WTC11 (cell line): Measurements from ENCODE around the gene EXOC4. TPM values are rescaled to one million over a fixed set of nuclear protein-coding genes. Genes with fewer than 3 reads are reported as not detected.

Experiments used
- ATAC-seq: fragments of 200-7000 bp; cut with Tn5 transposase; 2 replicates; pipeline ENCODE4 v1.10.0; 2021; ENCODE audit warnings: mild to moderate bottlenecking, moderate library complexity
- CTCF ChIA-PET: fragments of 300-600 bp; sonication (Branson Sonifier 250); formaldehyde crosslinking; loops from one replicate; lab custom pipeline; 2021; ENCODE audit warnings: antibody characterized with exemption; lab: Charles Lee
- POLR2A ChIA-PET: fragments of 350-600 bp; sonication (Branson Sonifier 250); formaldehyde crosslinking; loops from one replicate; lab custom pipeline; 2021; ENCODE audit warnings: antibody characterized with exemption; lab: Charles Lee
- DNase-seq: peaks from one replicate; pipeline ENCODE4 v3.0.0; 2021; ENCODE audit warnings: low spot score
- H3K27ac Mint-ChIP-seq: 2 replicates; pipeline ENCODE4 v1.8.0; 2021; ENCODE audit warnings: mixed read lengths
- H3K27me3 Mint-ChIP-seq: 2 replicates; pipeline ENCODE4 v1.8.0; 2021; ENCODE audit warnings: low read depth, mild to moderate bottlenecking, moderate library complexity, mixed read lengths
- H3K36me3 Mint-ChIP-seq: 2 replicates; pipeline ENCODE4 v1.8.0; 2021; ENCODE audit warnings: mixed read lengths
- H3K4me1 Mint-ChIP-seq: 2 replicates; pipeline ENCODE4 v1.8.0; 2022; ENCODE audit warnings: mixed read lengths
- H3K4me3 Mint-ChIP-seq: 2 replicates; pipeline ENCODE4 v1.8.0; 2021; ENCODE audit warnings: mild to moderate bottlenecking, moderate library complexity, mixed read lengths
- H3K9me3 Mint-ChIP-seq: 2 replicates; pipeline ENCODE4 v1.8.0; 2021; ENCODE audit warnings: mixed read lengths
- CREB1 ChIP-seq: sonication (generic); formaldehyde crosslinking; IDR thresholded peaks from 2 replicates; pipeline ENCODE4 v1.8.0; 2023; ENCODE audit warnings: mild to moderate bottlenecking, missing genetic modification reagents
- CREM ChIP-seq: sonication (generic); formaldehyde crosslinking; IDR thresholded peaks from 2 replicates; pipeline ENCODE4 v1.8.1; 2022; ENCODE audit warnings: mild to moderate bottlenecking, missing genetic modification reagents, moderate library complexity
- ETV6 ChIP-seq: sonication (generic); formaldehyde crosslinking; IDR thresholded peaks from 2 replicates; pipeline ENCODE4 v1.8.1; 2022; ENCODE audit warnings: mild to moderate bottlenecking, missing genetic modification reagents
- FOXJ3 ChIP-seq: sonication (generic); formaldehyde crosslinking; IDR thresholded peaks from 2 replicates; pipeline ENCODE4 v1.9.0; 2021; ENCODE audit warnings: missing genetic modification reagents, mild to moderate bottlenecking, borderline replicate concordance
- FOXP1 ChIP-seq: sonication (generic); formaldehyde crosslinking; IDR thresholded peaks from 2 replicates; pipeline ENCODE4 v1.8.0; 2022; ENCODE audit warnings: missing genetic modification reagents, mild to moderate bottlenecking, moderate library complexity, borderline replicate concordance
- HMGXB4 ChIP-seq: sonication (generic); formaldehyde crosslinking; IDR thresholded peaks from 2 replicates; pipeline ENCODE4 v1.8.1; 2023; ENCODE audit warnings: mild to moderate bottlenecking, moderate library complexity, missing genetic modification reagents
- JAZF1 ChIP-seq: fragments of 250-450 bp; sonication (Bioruptor Pico); IDR thresholded peaks from 2 replicates; pipeline ENCODE4 v1.9.0; 2021; ENCODE audit warnings: moderate library complexity, mild to moderate bottlenecking, inconsistent platforms
- NFATC4 ChIP-seq: fragments of 250-450 bp; sonication (Bioruptor Pico); IDR thresholded peaks from 2 replicates; pipeline ENCODE4 v1.9.0; 2021; ENCODE audit warnings: mild to moderate bottlenecking
- PRDM15 ChIP-seq: sonication (generic); formaldehyde crosslinking; IDR thresholded peaks from 2 replicates; pipeline ENCODE4 v1.8.0; 2022; ENCODE audit warnings: missing genetic modification reagents
- SMAD4 ChIP-seq: sonication (generic); formaldehyde crosslinking; IDR thresholded peaks from 2 replicates; pipeline ENCODE4 v1.8.0; 2022; ENCODE audit warnings: mild to moderate bottlenecking, missing genetic modification reagents
- TEAD1 ChIP-seq: sonication (generic); formaldehyde crosslinking; IDR thresholded peaks from 2 replicates; pipeline ENCODE4 v1.8.0; 2022; ENCODE audit warnings: mild to moderate bottlenecking, missing genetic modification reagents
- ZBTB21 ChIP-seq: sonication (generic); formaldehyde crosslinking; IDR thresholded peaks from 2 replicates; pipeline ENCODE4 v1.8.1; 2023; ENCODE audit warnings: mild to moderate bottlenecking, missing genetic modification reagents, borderline replicate concordance
- ZNF138 ChIP-seq: sonication (generic); formaldehyde crosslinking; conservative IDR thresholded peaks from 2 replicates; pipeline ENCODE4 v1.8.1; 2022; ENCODE audit warnings: mild to moderate bottlenecking, moderate library complexity, missing genetic modification reagents
- ZNF263 ChIP-seq: sonication (generic); formaldehyde crosslinking; IDR thresholded peaks from 2 replicates; pipeline ENCODE4 v1.8.1; 2022; ENCODE audit warnings: low read depth, mild to moderate bottlenecking, moderate library complexity, missing genetic modification reagents
- ZNF396 ChIP-seq: fragments of 250-450 bp; sonication (Bioruptor Pico); IDR thresholded peaks from 2 replicates; pipeline ENCODE4 v1.8.0; 2021; ENCODE audit warnings: mild to moderate bottlenecking, moderate library complexity, borderline replicate concordance
- ZNF425 ChIP-seq: fragments of 250-450 bp; sonication (Bioruptor Pico); conservative IDR thresholded peaks from 2 replicates; pipeline ENCODE4 v1.9.0; 2021; ENCODE audit warnings: mild to moderate bottlenecking
- ZSCAN18 ChIP-seq: fragments of 250-450 bp; sonication (Bioruptor Pico); IDR thresholded peaks from 2 replicates; pipeline ENCODE4 v2.1.2; 2022; ENCODE audit warnings: mild to moderate bottlenecking, moderate library complexity
- total RNA-seq: library from RNA; stranded (reverse); gene quantifications from 3 replicates; pipeline ENCODE4 v1.2.3, GENCODE V29; 2021

EXOC4 gene
- total RNA-seq, 1 experiment from 2014 or later, result 62.0 TPM

- TF ChIP-seq HMGXB4 (CRISPR knock-in tag) (no peak), ZNF138 (CRISPR knock-in tag) (no peak), ZNF396 (CRISPR knock-in tag) (no peak), ETV6 (CRISPR knock-in tag) (no peak), ZBTB21 (CRISPR knock-in tag) (no peak)
Observed at GRCh38 chr7:133828906-133829305, 576.0 kb downstream of the EXOC4 start (continued).

- CTCF ChIA-PET, result no interaction called here
- no peak for DNase-seq
- peaks cover 4% of the 10 kb centered on the region; the same call in 1 of the 2 replicates for H3K4me1 Mint-ChIP-seq
- no peaks in the 10 kb centered on the region for H3K27me3 Mint-ChIP-seq
- ATAC-seq, result no peak
- peaks cover 20% of the 10 kb centered on the region for H3K9me3 Mint-ChIP-seq
- POLR2A ChIA-PET, result no interaction called here
- TF ChIP-seq FOXP1 (no peak), JAZF1 (CRISPR knock-in tag) (no peak), CREM (CRISPR knock-in tag) (no peak), ZNF425 (CRISPR knock-in tag) (no peak), PRDM15 (CRISPR knock-in tag) (no peak), TEAD1 (CRISPR knock-in tag) (no peak), ZSCAN18 (CRISPR knock-in tag) (no peak), ZNF263 (CRISPR knock-in tag) (no peak), SMAD4 (CRISPR knock-in tag) (no peak), FOXJ3 (CRISPR knock-in tag) (no peak), NFATC4 (CRISPR knock-in tag) (no peak), CREB1 (no peak)
- peaks cover 13% of the 10 kb centered on the region for H3K36me3 Mint-ChIP-seq
- no peak overlapping the region for H3K4me3 Mint-ChIP-seq
- no peak overlapping the region for H3K27ac Mint-ChIP-seq
Observed at GRCh38 chr7:133829336-133829897, 576.5 kb downstream of the EXOC4 start.
